A549 (cell line): Measurements from ENCODE around the gene C19orf67.

Source experiments
- CTCF ChIP-seq: fragments of >200 bp; sonication (Bioruptor Twin); formaldehyde crosslinking; IDR thresholded peaks from 3 replicates; pipeline ENCODE4 v1.5.1; 2016
- MAZ ChIP-seq: fragments of 150-350 bp; IDR thresholded peaks from 2 replicates; pipeline ENCODE4 v1.6.1; 2014; ENCODE audit warnings: antibody characterized with exemption, low read depth, low read length, borderline replicate concordance
- RNF2 ChIP-seq: fragments of 200-600 bp; sonication (generic); IDR thresholded peaks from 2 replicates; pipeline ENCODE4 v1.6.1; 2016; ENCODE audit warnings: low read depth, mild to moderate bottlenecking, antibody characterized with exemption, moderate library complexity, borderline replicate concordance
- TP53 ChIP-seq: fragments of 250-450 bp; sonication (Bioruptor Pico); IDR thresholded peaks from 2 replicates; pipeline ENCODE4 v1.5.0; 2021; ENCODE audit warnings: mild to moderate bottlenecking, moderate library complexity
- USF2 ChIP-seq: fragments of 450-650 bp; IDR thresholded peaks from 2 replicates; pipeline ENCODE4 v1.6.1; 2014; ENCODE audit warnings: antibody characterized with exemption

- TF ChIP-seq RNF2 (no peak), TP53 (CRISPR knock-in tag) (no peak), MAZ (no peak), CTCF (no peak), USF2 (no peak)
These were observed 37.3 kb upstream of the C19orf67 start for GRCh38 chr19:14122924-14123323.
